HG03097 (cell line): ENCODE data around the gene TBCD.

Experiments
- ATAC-seq: cut with Tn5 transposase; IDR thresholded peaks from one replicate; pipeline ENCODE4 v1.9.1; 2021; ENCODE audit not compliant: unreplicated experiment, low FRiP score

TBCD gene

DNA sequence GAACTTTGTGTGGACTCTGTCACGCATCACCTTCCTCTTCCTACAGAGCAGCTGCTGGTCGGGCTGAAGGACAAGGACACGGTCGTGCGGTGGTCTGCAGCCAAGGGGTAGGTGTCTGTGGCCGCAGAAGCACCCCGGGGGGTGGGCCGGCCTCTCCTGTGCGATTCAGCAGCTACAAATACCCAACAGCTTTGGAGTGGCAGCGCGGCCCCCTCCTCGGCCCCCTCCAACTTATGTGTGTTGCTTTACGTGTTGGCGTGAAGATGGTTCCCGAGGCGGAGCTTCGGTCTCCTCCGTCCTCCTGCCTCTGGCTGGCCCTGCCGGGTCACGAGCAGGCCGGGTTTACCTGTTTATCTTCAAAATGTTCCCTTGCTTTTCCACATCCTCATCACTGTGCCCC lies 55.7 kb downstream of the TBCD start:
- no peak for ATAC-seq

GRCh38 chr17:82808006-82808405 lies 56.1 kb downstream of the TBCD start:
- no peak for ATAC-seq

GRCh38 chr17:82808921-82809905 lies 57.3 kb downstream of the TBCD start:
- no peak for ATAC-seq

- ATAC-seq, result no peak
These were observed 59.0 kb downstream of the TBCD start for GRCh38 chr17:82810644-82811430.

- no peak for ATAC-seq
These were observed 60.2 kb downstream of the TBCD start for GRCh38 chr17:82812058-82812457.

DNA sequence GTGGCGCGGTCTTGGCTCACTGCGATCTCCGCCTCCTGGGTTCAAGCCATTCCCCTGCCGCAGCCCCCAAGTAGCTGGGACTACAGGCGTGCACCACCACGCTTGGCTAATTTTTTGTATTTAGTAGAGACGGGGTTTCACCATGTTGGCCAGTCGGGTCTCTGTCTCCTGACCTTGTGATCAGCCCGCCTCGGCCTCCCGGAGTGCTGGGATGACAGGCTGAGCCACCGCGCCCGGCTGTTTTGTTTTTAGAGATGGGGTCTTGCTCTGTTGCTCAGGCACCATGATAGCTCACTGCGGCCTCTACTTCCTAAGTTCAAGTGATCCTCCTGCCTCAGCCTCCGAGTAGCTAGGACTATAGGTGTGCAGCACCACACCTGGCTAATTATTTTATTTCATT lies 60.7 kb downstream of the TBCD start:
- ATAC-seq, result no peak

GRCh38 chr17:82813299-82814051 lies 61.6 kb downstream of the TBCD start:
- ATAC-seq, result no peak

DNA sequence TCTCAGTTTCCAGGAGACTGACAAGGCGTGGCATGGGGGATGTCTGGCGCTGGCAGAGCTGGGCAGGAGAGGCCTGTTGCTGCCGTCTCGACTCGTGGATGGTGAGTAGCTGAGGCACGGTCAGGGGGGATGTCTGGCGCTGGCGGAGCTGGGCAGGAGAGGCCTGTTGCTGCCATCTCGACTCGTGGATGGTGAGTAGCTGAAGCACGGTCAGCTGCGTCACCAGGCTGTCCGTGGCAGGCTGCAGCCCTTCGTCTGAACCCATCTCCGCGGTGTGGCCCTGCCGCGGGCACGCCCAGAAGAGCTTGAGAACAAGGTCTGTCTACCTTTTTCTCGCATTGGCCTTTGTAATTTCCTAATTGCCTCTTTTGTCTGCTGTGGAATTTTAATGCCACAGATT lies 63.0 kb downstream of the TBCD start:
- ATAC-seq, result no peak

GRCh38 chr17:82815354-82815753 lies 63.5 kb downstream of the TBCD start:
- ATAC-seq, result no peak

GRCh38 chr17:82815790-82816305 lies 64.0 kb downstream of the TBCD start:
- no peak for ATAC-seq

- no peak for ATAC-seq
These were observed 64.5 kb downstream of the TBCD start for GRCh38 chr17:82816358-82816757.

GRCh38 chr17:82817947-82818346 lies 66.1 kb downstream of the TBCD start:
- no peak for ATAC-seq

- ATAC-seq, result no peak
These were observed 68.7 kb downstream of the TBCD start for GRCh38 chr17:82820278-82821251.

- ATAC-seq, result no peak
These were observed 69.7 kb downstream of the TBCD start for GRCh38 chr17:82821554-82821953.

GRCh38 chr17:82822281-82822680 lies 70.4 kb downstream of the TBCD start:
- ATAC-seq, result no peak

DNA sequence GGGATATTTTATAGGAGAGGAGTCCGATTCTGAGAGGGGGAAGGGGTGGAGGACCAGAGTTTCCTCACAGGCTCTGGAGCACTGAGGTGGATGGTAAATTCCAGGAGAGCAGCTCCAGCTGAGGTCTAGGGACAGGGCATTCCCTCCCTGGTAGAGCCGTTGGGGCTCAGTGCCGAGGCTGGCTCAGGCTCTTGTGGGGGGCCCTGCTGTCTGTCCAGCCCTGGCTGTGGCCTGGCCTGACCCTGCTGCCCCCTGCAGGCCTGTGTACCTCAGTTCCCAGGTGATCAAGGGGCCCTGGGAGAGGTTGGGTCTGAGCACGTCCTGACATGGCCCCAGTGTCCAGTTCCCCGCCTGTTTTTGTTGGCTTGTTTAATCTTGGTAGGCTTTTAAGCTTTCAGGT lies 71.1 kb downstream of the TBCD start:
- ATAC-seq, result no peak

- no peak for ATAC-seq
These were observed 73.8 kb downstream of the TBCD start for GRCh38 chr17:82825540-82826124.

- no peak for ATAC-seq
These were observed 74.3 kb downstream of the TBCD start for GRCh38 chr17:82826211-82826610.

DNA sequence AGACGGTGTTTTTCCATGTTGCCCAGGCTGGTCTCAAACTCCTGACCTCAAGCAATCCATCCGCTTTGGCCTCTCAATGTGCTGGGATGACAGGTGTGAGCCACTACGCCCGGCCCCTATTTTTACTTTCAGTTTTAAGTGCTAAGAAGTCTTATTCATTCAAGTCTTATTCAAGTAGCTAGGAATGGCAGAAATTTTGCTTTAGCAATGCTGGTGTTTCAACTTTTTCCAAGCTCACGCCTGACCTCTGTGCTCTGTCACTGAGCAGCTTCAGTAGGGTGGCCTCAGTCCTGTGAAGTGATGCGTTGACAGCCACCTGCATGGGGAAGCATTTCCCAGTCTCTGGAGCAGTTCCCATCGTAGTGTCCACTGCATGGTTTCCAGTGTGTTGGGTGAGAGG lies 75.1 kb downstream of the TBCD start:
- no peak for ATAC-seq
